GM23338 (cell line): ENCODE results near the gene SHISA9.

Source experiments
- CREB1 ChIP-seq: fragments of 250-450 bp; sonication (Bioruptor Pico); IDR thresholded peaks from 2 replicates; pipeline ENCODE4 v1.5.0; 2020; ENCODE audit warnings: low read depth, mild to moderate bottlenecking, moderate library complexity
- EZH2 ChIP-seq: fragments of 200-600 bp; sonication (generic); IDR thresholded peaks from one replicate; pipeline ENCODE4 v1.8.0; 2017; ENCODE audit warnings: antibody characterized with exemption, mild to moderate bottlenecking, low read depth; ENCODE audit not compliant: unreplicated experiment
- POLR2AphosphoS5 ChIP-seq: IDR thresholded peaks from 2 replicates; pipeline ENCODE4 v1.6.1; 2016; ENCODE audit warnings: antibody characterized with exemption, low read depth
- REST ChIP-seq: IDR thresholded peaks from one replicate; pipeline ENCODE4 v1.6.1; 2018; ENCODE audit warnings: antibody characterized with exemption; ENCODE audit not compliant: unreplicated experiment
- ZNF331 ChIP-seq: fragments of 250-450 bp; sonication (Bioruptor Pico); IDR thresholded peaks from 2 replicates; pipeline ENCODE4 v1.5.0; 2020; ENCODE audit warnings: low read depth, mild to moderate bottlenecking, moderate library complexity
- TF ChIP-seq, protein P1 (sequence below), 2 experiments: fragments of 200-600 bp in 1 of 2; sonication (generic) in 1 of 2; conservative IDR thresholded peaks; 2 replicates each; pipeline versions ENCODE4 v1.5.1 to v1.6.1; 2016 to 2017; ENCODE audit warnings: antibody characterized with exemption in 2 of 2, low read depth in 2 of 2, mild to moderate bottlenecking in 2 of 2, moderate library complexity in 1 of 2

- TF ChIP-seq, protein P1, sequence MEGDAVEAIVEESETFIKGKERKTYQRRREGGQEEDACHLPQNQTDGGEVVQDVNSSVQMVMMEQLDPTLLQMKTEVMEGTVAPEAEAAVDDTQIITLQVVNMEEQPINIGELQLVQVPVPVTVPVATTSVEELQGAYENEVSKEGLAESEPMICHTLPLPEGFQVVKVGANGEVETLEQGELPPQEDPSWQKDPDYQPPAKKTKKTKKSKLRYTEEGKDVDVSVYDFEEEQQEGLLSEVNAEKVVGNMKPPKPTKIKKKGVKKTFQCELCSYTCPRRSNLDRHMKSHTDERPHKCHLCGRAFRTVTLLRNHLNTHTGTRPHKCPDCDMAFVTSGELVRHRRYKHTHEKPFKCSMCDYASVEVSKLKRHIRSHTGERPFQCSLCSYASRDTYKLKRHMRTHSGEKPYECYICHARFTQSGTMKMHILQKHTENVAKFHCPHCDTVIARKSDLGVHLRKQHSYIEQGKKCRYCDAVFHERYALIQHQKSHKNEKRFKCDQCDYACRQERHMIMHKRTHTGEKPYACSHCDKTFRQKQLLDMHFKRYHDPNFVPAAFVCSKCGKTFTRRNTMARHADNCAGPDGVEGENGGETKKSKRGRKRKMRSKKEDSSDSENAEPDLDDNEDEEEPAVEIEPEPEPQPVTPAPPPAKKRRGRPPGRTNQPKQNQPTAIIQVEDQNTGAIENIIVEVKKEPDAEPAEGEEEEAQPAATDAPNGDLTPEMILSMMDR (conservative IDR thresholded peaks at IDR 0.05; ENCODE audit: low read depth in 2 of 2), result no peak
- TF ChIP-seq REST (no peak), EZH2 (no peak), CREB1 (CRISPR knock-in tag) (no peak), POLR2AphosphoS5 (no peak), ZNF331 (no peak)
Measured at GRCh38 chr16:12976496-12976895, 75.1 kb downstream of the SHISA9 start.
